HG03108 (cell line): ENCODE measurements around the gene BLMH.

Source experiments
- ATAC-seq: cut with Tn5 transposase; IDR thresholded peaks from one replicate; pipeline ENCODE4 v1.9.1; 2021; ENCODE audit warnings: moderate library complexity; ENCODE audit not compliant: unreplicated experiment

The BLMH gene

GRCh38 chr17:30309591-30309990, 17.8 kb upstream of the BLMH start:
- ATAC-seq = no peak

- ATAC-seq = no peak
Measured at GRCh38 chr17:30308406-30308805, 16.7 kb upstream of the BLMH start.

- ATAC-seq = no peak
Measured at GRCh38 chr17:30304778-30305177, 13.0 kb upstream of the BLMH start.

GRCh38 chr17:30302241-30302640, 10.5 kb upstream of the BLMH start:
- ATAC-seq = no peak

GRCh38 chr17:30300818-30301217, 9.1 kb upstream of the BLMH start:
- ATAC-seq = no peak

- no peak for ATAC-seq
Measured at GRCh38 chr17:30299000-30299399, 7.3 kb upstream of the BLMH start.

GRCh38 chr17:30297715-30298114, 6.0 kb upstream of the BLMH start:
- no peak for ATAC-seq

GRCh38 chr17:30296499-30297080, 4.8 kb upstream of the BLMH start:
- no peak for ATAC-seq

- ATAC-seq = no peak
Measured at GRCh38 chr17:30292286-30292858, 628 bp upstream of the BLMH start.

- peak; percentile 44 for ATAC-seq
Measured at GRCh38 chr17:30290696-30291542, 825 bp downstream of the BLMH start.

- no peak for ATAC-seq
Measured at GRCh38 chr17:30290077-30290476, 1.7 kb downstream of the BLMH start.

- no peak for ATAC-seq
Measured at GRCh38 chr17:30279156-30279555, 12.6 kb downstream of the BLMH start.

GRCh38 chr17:30278032-30278431, 13.7 kb downstream of the BLMH start:
- ATAC-seq = no peak

- ATAC-seq = no peak
Measured at GRCh38 chr17:30275911-30276310, 15.8 kb downstream of the BLMH start.

- ATAC-seq = no peak
Measured at GRCh38 chr17:30274887-30275286, 16.9 kb downstream of the BLMH start.

GRCh38 chr17:30273373-30273772, 18.4 kb downstream of the BLMH start:
- no peak for ATAC-seq

- no peak for ATAC-seq
Measured at GRCh38 chr17:30271102-30271501, 20.6 kb downstream of the BLMH start.

- no peak for ATAC-seq
Measured at GRCh38 chr17:30267625-30268024, 24.1 kb downstream of the BLMH start.

- no peak for ATAC-seq
Measured at GRCh38 chr17:30263552-30264333, 28.0 kb downstream of the BLMH start.

- ATAC-seq = no peak
Measured at GRCh38 chr17:30256756-30257506, 34.8 kb downstream of the BLMH start.

- ATAC-seq = no peak
Measured at GRCh38 chr17:30254150-30254549, 37.6 kb downstream of the BLMH start.
